ENCODE measurements around the gene CNTRL. TPM values are rescaled to one million over a fixed set of nuclear protein-coding genes. Genes with fewer than 3 reads are reported as not detected.

CNTRL gene
- total RNA-seq, 1 donor from 2014 or later = 26.3 TPM

GRCh38 chr9:121185774-121186403 lies 111.1 kb downstream of the CNTRL start:
- Histone ChIP-seq H3K27ac (no peak overlapping the region), H3K36me3 (peaks cover 48% of the 10 kb centered on the region), H3K4me3 (no peak overlapping the region), H3K9me3 (no peaks in the 10 kb centered on the region), H3K27me3 (ENCODE audit: low read depth) (no peaks in the 10 kb centered on the region), H3K4me1 (peaks cover 60% of the 10 kb centered on the region)
- no peak for TF ChIP-seq CTCF (IDR thresholded peaks at IDR 0.05)
- intact Hi-C loops (cut with DNase I) = no loop called here
- peak; percentile 13 to 18 for ATAC-seq
- DNase-seq = no peak

GRCh38 chr9:121187636-121188305 lies 113.0 kb downstream of the CNTRL start:
- Histone ChIP-seq H3K36me3 (peaks cover 29% of the 10 kb centered on the region), H3K9me3 (no peaks in the 10 kb centered on the region), H3K27me3 (ENCODE audit: low read depth) (no peaks in the 10 kb centered on the region), H3K4me1 (peaks cover 68% of the 10 kb centered on the region), H3K27ac (no peak overlapping the region), H3K4me3 (no peak overlapping the region)
- DNase-seq (no peak), ATAC-seq (no peak)
- no peak for TF ChIP-seq CTCF (IDR thresholded peaks at IDR 0.05)
- intact Hi-C loops (cut with DNase I) = no loop called here

GRCh38 chr9:121189006-121189405 lies 114.3 kb downstream of the CNTRL start:
- DNase-seq = no peak
- intact Hi-C loops (cut with DNase I) = no loop called here
- ATAC-seq = no peak
- no peaks in the 10 kb centered on the region for H3K9me3 ChIP-seq
- no peak overlapping the region for H3K4me3 ChIP-seq
- no peak overlapping the region for H3K27ac ChIP-seq
- no peaks in the 10 kb centered on the region for H3K27me3 ChIP-seq (ENCODE audit: low read depth)
- no peak for TF ChIP-seq CTCF (IDR thresholded peaks at IDR 0.05)
- H3K36me3 ChIP-seq = peaks cover 25% of the 10 kb centered on the region
- peaks cover 68% of the 10 kb centered on the region for H3K4me1 ChIP-seq

- DNase-seq (no peak), ATAC-seq (no peak)
- H3K4me1 ChIP-seq = peaks cover 68% of the 10 kb centered on the region
- intact Hi-C loops (cut with DNase I) = no loop called here
- H3K36me3 ChIP-seq = peaks cover 25% of the 10 kb centered on the region
- no peaks in the 10 kb centered on the region for H3K9me3 ChIP-seq
- no peak overlapping the region for H3K27ac ChIP-seq
- no peak overlapping the region for H3K4me3 ChIP-seq
- no peak for TF ChIP-seq CTCF (IDR thresholded peaks at IDR 0.05)
- H3K27me3 ChIP-seq (ENCODE audit: low read depth) = no peaks in the 10 kb centered on the region
Observed at GRCh38 chr9:121189660-121190059, 114.9 kb downstream of the CNTRL start.

- Histone ChIP-seq H3K9me3 (no peaks in the 10 kb centered on the region), H3K4me1 (peaks cover 70% of the 10 kb centered on the region), H3K4me3 (no peak overlapping the region), H3K27ac (no peak overlapping the region), H3K27me3 (ENCODE audit: low read depth) (no peaks in the 10 kb centered on the region), H3K36me3 (peaks cover 17% of the 10 kb centered on the region)
- DNase-seq (no peak), ATAC-seq (no peak)
- no peak for TF ChIP-seq CTCF (IDR thresholded peaks at IDR 0.05)
- intact Hi-C loops (cut with DNase I) = no loop called here
Observed at GRCh38 chr9:121191235-121191634, 116.5 kb downstream of the CNTRL start.

Data from lower lobe of right lung (tissue), 2 donors.